Measurements from ENCODE around the gene SYNC.

GRCh38 chr1:32713081-32713480 lies 10.5 kb upstream of the SYNC start:
- TF ChIP-seq CTCF (IDR thresholded peaks at IDR 0.05) (no peak), POLR2A (IDR thresholded peaks at IDR 0.05) (no peak)

Measured in right lobe of liver (tissue), 4 donors.